ENCODE measurements around the gene ABCC2.
"Not testable (repeated sequence)": the region's sequence is repeated elsewhere in the genome, so short reads cannot be mapped to it uniquely, and the experiment has no call there.

DNA sequence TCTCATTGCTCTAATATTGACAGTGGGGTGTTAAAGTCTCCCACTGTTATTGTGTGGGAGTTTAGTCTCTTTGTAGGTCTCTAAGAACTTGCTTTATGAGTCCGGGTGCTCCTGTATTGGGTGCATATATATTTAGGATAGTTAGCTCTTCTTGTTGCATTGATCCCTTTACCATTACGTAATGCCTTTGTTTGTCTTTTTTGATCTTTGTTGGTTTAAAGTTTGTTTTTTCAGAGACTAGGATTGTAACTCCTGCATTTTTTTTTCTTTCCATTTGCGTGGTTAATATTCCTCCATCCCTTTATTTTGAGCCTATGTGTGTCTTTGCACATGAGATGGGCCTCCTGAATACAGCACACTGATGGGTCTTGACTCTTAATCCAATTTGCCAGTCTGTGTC lies 84.8 kb downstream of the ABCC2 start:
- TF ChIP-seq CTCF (IDR thresholded peaks at IDR 0.05; ENCODE audit: poor library complexity); EZH2 (IDR thresholded peaks at IDR 0.05; ENCODE audit: borderline replicate concordance): not testable (repeated sequence)
